HG03575 (cell line): ENCODE data around the gene YBX2.

Experiments used
- ATAC-seq: cut with Tn5 transposase; IDR thresholded peaks from one replicate; pipeline ENCODE4 v1.9.1; 2021; ENCODE audit not compliant: unreplicated experiment, insufficient number of reproducible peaks, low FRiP score; ENCODE audit errors: extremely low read depth

YBX2 gene

DNA sequence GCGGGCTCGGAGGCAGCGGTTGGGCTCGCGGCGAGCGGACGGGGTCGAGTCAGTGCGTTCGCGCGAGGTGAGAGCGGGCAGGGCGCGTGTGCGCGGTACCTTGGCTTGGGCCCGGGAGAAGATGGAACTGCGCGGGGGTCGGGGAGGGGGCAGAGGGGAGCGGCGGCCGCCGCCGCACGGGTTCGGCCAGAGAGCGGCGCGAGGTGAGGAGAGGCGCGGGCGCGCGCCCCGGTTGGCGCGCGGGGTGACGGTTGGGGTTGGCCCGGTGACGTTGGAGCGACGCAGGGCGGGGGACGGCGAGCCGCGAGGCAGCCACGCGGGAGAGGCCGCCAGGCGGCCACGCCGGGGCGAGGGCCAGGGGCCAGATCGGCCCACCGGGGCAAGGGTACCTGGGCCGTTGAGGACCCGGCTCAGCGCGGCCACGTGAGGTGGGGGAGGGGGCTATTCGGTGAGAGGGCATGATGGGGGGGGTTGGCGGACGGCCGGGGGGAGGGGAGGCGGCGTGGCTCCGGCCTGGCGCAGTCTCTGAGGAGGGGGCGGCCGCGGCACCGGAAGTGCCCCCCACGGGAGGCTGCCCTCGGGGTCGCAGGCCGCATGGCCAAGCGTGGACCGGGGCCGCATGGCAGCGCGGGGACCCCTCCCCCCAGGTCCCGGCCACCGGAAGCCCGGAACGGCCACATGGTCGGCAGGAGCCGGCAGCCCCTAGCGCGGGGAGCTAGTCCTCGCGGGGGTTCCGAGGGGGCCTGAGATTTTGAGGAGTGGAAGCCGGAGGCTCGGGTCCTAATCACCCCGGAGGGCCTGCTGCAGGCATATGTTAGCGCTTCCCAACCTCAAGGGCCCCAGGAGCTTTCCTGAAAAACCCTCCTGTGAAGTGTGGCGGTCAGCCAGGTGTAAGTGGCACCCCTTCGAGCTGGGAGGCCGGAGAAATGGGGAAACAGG lies 13.5 kb upstream of the YBX2 start:
- no peak for ATAC-seq

DNA sequence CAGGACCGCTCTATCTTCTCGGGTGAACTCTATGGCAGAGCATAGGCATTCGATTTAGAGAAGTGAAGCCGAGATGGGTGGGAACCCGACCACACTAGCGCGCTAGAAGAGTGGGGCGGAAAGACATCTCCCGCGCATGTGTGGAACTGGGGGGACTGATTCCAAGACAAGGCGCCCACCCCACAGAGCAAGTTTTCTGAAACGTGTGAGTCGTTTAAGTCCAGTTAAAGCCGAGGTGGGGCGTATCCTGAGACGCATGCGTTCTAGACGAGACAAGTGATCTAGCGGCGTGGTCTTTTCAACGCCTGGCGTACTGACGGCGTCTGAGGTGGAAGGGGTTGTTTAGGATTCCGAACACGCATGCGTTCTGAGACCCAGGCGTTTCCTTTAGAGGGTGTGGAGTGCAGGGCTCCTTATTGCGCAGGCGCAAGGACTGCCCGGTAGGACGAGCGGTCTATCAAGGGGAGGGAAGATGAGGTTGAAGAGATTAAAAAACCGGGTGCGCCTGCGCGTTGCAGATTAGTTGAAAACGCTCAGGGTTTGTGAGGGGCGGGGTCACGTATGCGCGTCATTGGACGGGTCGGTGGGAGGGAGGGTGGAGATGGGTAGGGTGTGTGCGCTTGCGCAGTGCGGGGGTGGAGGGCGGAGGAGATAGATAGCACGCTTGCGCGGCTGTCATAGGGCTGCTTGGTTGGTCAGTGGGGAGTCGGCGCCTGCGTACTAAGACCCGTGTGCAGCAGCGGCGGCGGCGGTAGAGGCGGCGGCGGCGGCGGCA lies 12.7 kb upstream of the YBX2 start, which contains the start of gene EIF5A:
Gene EIF5A (plus strand): TSS at position 718 of the 775 bp plus-strand sequence. CDS start 2,008 bp downstream, outside the sequence.
- ATAC-seq: no peak

DNA sequence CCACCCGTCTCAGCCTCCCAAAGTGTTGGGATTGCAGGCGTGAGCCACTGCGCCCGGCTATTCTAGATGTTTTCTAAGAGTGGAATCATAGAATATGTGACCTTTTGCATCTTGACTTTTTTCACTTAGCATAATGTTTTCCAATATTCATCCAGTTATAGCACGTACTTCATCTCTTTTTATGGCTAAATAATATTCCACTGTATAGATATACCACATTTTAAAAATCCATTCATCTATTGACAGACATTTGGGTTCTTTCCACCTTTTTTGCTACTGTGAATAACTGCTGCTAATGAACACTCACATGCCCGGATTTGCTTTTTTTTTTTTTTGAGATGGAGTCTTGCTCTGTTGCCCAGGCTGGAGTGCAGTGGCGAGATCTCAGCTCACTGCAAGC lies 9.7 kb upstream of the YBX2 start:
- ATAC-seq: no peak

DNA sequence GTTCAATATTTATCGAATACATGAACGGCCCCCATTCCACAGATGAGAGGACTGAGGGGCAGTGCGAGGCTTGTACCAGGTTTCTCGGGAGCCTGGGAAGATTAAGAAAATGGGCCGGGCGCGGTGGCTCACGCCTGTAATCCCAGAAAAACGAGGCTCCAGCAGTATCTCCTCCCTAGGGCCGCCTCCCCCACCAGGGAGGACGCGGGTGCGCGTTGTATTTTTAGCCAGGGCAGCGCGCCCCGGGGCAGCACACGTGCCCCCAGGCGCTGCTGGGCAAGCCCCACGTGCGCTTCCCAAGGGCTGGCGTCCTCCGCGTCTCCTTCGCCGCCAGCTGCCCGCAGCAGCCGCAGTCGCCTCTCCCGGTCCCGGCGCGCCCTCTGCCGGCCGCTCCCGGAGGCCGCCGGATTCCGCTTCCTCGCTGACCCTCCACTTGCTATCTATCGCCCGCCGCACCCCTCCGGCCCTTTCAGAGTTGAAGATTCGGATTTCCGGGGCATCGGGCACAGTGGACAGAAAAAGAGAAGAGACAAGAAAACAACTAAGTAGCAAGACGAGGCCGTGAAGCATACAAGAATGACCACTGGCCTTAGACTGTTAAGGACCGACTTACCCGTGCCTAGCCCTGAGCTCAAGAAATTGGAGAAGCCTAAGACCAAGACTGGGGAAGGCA lies 1.9 kb upstream of the YBX2 start:
- ATAC-seq: no peak

DNA sequence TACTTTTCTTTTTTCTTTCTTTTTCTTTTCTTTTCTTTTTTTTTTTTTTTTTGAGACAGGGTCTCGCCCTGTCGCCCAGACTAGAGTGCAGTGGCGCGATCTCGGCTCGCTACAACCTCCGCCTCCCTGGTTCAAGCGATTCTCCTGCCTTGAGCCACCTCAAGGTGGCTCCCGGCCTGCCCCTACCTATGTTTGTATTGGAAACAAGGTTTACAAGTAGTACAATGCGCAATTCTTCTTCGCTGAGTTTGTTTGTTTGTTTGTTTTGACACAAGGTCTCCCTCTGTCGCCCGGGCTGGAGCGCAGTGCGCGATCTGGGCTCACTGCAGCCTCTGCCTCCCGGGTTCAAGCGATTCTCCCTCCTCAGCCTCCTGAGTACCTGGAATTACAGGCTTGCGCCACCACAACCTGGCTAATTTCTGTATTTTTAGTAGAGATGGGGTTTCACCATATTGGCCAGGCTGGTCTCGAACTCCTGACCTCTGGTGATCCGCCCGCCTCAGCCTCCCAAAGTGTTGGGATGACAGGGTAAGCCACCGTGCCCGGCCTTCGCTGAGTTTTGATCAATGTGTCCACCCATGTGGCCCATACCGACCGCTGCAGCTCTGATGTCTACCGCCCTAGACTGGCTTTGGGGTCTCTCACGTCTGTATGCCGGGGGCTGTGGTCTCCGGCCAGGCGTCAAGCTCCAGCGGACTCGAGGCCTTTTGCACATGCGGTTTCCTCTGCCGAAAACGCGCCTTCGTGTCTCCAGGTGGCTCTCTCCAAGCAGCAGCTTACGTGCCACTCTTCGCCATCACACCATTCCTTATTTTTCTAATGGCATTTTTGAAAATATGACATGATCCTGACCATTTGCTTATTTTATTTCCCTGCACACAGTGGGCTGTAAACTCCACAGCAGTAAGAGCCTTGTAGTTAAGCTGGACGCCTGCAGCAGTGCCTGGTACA lies 1.1 kb upstream of the YBX2 start:
- ATAC-seq: no peak

DNA sequence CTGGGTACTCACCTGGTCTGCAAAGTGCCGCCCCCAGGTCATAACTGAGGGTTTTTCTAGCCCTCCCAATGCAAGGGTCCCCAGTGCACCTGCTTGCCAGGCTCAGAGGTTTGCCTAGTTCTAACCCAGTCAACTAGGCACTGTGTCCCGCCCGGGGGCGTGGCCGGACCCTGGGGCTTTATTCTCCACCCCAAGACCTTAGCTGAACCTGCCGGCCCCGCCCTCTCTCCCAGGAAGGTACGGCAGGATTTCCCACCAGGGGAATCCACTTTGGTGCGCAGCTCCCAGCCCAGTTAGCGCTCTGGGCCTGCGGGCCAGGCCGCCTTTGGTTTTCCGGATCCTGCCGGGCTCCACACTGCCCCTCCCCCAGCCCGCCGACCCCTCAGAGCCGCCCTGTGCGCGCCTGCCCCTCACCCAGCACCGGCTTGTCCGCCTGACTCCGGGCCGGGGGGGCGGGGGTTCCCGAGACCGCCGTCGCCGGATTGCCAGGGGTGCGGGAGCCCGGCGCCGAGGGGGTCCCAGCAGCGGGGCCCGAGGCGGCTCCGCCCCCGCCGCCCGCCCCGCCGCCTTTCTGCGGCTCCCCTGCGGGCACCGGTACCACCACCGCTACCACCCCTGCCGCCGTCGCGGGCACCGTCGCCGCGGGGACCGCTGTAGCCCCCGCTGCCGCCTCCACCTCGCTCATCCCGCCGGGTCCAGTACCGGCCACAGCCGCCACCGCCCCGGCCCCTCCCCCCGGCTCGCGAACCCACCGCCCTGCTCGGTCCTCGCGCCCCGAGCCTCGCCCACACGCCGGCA lies 424 bp downstream of the YBX2 start:
- no peak for ATAC-seq

DNA sequence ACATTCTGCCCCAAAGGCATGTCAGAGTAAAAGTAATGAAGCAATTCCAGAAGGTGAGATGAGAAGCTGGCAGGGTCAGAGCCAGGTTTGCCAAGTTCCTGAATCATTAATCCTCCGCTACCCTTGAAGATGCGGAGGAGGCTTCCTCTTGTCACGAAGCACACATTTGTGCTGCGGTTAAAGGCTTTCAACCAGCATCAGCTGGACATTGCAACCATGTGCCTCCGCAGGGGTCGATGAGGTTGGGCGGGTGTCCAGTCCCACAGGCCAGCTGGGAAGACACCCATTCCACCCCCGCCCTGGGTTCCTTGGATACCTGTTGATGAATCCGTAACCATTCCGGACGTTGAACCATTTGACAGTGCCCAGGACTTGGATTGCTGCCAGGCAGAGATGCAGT lies 1.3 kb downstream of the YBX2 start:
- no peak for ATAC-seq

DNA sequence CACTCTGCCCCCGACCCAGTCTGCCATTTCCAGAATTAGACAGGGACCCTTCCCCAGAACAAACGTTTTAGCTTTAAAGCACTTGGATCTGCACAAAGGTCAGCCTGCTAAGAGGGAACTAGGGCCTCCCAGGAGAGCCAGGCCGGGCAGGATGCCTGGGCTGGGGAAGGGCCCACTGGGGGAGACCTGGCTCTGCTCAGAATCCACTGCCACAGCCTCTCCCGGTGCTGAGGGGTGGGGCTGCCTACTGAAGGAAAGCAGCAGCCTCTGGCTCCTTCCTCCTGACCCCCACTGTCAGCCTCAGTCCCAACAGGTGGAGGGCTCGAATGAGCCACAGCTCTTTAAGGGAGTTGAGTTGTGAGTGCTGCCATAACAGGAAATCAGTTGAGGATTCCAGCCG lies 1.7 kb downstream of the YBX2 start:
- ATAC-seq: no peak

DNA sequence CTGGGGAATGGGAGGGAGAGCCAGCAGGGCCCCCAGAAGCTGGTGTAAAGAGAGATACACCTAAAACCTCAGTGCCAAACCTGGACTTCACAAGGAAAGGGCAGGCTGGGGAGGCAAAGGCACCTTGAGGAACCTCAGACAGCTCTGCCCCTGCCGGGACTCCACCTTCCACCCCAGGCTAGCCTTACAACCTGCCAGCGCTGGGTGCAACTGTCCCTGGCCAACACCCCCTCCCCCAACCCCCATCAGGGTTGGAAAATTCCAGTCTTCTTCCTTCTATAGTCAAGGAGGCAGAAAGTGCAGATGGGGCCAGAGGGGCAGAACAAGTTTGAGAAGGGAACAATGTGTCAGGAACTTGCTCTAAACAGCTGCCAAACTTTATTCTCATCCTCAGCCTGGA lies 2.2 kb downstream of the YBX2 start:
- no peak for ATAC-seq

DNA sequence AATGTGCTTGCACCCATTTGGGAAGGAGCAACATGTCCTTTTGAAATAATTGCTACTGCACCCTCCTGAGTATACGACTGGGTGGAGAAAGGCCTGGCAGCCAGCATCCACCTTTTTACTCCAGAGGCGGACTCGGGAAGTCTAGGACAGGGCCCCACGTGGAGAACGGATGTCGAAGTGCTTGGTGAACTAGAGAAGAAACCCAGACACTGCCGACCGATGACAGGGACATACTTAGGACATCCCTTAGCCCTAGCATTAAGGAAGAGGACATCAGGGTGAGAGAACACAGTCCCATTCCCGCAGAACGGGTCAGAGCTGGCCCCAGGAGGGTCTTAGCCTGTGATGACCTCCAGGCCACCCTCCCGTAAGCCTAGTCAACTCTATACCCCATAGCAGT lies 3.8 kb downstream of the YBX2 start:
- ATAC-seq: no peak

DNA sequence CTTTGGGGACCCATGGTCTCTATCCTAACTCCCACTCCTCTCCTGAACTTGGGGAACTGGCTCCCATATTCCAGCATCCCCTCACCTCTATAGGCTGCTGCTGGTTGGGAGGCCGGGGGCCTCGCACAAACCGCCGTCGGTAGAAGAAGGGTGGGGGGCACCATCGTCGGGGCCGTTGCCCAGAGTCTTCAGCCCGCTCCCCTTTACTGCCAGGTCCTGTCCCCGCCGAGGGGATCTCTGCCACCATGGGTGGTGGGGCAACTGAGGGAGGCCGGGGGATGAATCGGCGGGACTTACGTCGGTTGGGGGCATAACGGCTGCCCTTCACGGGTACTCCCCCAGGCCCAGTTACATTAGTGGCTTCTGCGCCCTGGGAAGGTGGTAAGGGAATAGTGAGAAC lies 4.3 kb downstream of the YBX2 start:
- ATAC-seq: no peak

DNA sequence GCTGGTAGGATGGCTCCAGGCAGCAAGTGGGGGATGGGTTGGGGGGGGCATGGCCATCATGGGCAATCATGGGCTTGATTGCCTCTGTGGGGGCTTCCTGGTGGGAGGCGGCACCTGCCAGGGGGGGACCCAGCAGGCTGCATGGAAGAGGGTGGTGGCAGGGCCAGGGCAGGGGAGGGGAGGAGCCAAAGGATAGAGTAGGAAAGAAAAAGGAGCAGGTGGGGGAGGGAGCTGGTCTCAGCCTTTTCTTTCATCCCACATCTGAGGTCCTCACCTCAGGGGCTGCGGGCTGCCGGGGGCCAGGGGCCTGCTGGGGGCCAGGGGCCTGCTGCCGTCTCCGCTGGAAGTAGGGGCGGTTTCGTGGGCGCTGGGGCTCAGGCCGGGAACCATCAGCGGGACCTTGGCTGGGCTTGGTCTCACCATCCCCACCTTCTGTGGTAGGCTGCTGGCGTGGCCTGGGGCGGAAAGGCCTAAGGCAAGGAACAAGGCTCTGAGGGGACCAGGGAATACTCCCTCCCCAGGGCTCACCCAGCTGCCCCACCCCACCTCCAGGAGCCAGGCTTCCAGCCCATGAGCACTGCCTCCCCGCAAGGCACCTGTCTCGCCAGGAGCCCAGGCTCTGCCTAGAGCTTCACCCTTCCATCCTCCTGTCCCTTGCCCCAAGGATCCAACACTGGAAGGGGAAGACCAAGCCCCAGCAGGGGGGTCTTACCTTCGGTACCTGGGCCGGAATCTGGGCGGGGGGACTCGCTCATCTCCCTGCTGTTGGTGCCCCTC lies 5.0 kb downstream of the YBX2 start:
- ATAC-seq: no peak

DNA sequence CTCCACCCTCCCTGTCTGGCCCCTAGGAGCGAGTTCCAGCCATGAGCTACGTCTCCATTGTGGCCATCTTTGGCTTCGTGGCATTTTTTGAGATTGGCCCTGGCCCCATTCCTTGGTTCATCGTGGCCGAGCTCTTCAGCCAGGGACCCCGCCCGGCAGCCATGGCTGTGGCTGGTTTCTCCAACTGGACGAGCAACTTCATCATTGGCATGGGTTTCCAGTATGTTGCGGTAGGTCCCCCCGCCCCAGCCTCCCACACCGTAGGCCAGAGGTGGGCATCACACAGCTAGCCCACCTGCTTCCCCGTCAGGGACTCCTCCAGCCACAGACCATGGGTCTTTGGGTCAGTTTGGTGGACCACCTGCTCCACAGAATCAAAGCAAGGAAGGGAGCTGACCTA lies 8.8 kb downstream of the YBX2 start:
- ATAC-seq: no peak

DNA sequence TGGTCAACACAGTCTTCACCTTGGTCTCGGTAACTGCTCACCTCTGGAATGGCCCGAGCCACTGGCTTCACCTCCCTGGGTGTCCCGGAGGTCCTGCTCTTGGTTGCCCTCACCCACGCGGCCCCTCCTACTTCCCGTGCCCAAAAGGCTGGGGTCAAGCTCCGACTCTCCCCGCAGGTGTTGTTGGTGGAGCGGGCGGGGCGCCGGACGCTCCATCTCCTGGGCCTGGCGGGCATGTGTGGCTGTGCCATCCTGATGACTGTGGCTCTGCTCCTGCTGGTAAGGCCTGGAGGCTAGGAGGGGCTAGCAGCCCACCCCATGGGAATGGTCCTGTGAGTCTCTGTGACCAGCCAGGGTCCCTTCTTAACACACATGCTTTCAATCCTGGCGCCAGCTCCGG lies 9.5 kb downstream of the YBX2 start:
- no peak for ATAC-seq

DNA sequence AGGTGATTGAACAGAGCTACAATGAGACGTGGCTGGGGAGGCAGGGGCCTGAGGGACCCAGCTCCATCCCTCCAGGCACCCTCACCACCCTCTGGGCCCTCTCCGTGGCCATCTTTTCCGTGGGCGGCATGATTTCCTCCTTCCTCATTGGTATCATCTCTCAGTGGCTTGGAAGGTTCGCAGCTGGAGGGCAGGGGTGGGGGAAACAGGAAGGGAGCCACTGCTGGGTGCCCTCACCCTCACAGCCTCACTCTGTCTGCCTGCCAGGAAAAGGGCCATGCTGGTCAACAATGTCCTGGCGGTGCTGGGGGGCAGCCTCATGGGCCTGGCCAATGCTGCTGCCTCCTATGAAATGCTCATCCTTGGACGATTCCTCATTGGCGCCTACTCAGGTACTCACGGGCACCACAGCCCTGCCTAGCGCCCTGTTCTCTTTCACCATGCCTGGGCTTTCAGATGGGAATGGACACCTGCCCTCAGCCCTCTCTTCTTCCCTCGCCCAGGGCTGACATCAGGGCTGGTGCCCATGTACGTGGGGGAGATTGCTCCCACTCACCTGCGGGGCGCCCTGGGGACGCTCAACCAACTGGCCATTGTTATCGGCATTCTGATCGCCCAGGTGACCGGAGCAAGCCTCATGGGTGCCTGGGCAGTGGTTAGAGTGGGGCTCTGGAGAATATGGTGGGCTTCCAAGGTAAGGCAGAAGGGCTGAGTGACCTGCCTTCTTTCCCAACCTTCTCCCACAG lies 10.8 kb downstream of the YBX2 start:
- no peak for ATAC-seq

DNA sequence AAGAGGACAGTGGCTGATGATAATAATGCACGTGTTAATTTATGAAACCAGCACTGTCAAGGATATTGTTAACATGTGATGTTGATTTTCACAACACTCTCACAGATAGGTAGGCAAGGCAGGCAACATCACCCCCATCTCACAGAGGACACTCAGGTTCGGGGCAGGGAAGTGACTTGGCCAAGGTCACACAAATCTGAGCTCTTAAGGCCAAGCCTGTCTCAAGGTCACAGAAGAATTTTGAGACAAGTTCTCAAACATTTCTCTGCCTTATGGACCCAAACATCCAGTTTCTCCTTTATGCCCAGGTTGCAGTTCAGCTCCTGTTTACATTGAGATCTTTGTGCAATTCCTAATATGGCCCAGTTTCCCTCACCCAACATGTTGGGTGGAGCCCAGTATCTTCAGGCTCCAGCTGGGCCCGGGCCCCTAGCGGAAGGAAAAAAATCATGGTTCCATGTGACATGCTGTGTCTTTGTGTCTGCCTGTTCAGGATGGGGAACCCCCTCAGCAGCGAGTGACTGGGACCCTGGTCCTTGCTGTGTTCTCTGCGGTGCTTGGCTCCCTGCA lies 11.6 kb downstream of the YBX2 start:
- no peak for ATAC-seq
